HG02623 (cell line): Measurements from ENCODE around the gene CDYL2.
"Not testable (repeated sequence)": the region's sequence is repeated elsewhere in the genome, so short reads cannot be mapped to it uniquely, and the experiment has no call there.

ENCODE experiments used
- ATAC-seq: cut with Tn5 transposase; IDR thresholded peaks from one replicate; pipeline ENCODE4 v1.9.1; 2021; ENCODE audit warnings: moderate library complexity; ENCODE audit not compliant: unreplicated experiment

CDYL2 gene

GRCh38 chr16:80751167-80751566, 53.2 kb downstream of the CDYL2 start:
- no peak for ATAC-seq

GRCh38 chr16:80746231-80746630, 58.2 kb downstream of the CDYL2 start:
- no peak for ATAC-seq

- no peak for ATAC-seq
Measured at GRCh38 chr16:80744856-80745255, 59.5 kb downstream of the CDYL2 start.

DNA sequence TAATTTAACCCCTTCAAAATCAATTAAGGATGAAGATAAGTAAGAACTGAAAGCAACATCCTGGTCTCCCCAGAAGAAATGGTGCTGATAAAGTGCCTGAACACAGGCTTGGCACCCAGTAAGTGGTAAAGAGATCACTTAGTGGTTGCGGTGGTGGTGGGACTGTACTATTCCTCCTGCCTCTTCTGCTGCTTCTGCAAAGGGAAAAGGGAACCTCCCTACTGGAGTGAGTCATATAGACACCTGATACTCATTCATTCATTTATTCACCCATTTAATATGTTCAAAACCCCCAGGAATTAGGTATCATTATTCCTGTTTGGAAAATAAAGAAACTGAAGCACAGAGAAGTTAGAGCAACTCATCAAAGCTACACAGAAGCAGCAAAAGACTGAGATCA, 60.6 kb downstream of the CDYL2 start:
- ATAC-seq: no peak

DNA sequence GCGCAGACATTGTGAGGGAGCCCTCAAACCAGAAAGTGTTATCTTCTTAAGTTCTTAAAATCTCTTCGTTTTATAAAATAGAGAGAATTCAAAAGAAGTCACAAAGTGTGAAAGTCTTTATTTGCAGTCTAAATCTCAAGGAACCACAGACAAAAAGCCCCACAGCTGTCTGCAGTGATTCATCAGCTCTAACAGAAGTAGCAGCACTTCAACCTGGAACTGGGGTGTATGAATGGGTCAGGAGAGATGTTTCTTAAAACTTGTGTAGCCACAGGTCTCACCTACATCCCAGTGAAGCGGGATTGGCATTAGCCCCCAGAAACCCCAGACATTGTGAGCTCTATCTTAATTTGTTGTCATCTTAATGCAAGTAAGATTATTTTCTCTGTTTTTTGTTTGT, 61.1 kb downstream of the CDYL2 start:
- no peak for ATAC-seq

DNA sequence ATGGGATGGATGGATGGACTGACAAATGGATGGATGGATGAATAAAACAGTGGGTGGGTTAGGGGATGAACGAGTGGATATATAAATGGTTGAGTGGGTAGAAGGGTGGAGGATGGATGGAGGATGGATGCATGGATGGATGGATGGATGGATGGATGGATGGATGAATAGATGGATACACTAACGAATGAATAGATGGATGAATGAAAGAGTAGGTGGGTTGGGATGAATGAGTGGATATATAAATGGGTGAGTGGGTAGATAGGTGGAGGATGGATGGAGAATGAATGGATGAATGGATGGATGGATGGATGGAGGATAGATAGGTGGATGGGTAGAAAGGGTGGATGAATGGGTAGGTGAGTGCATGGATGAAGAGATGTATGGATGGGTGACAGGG, 62.1 kb downstream of the CDYL2 start:
- ATAC-seq: no peak

- no peak for ATAC-seq
Measured at GRCh38 chr16:80741724-80742123, 62.7 kb downstream of the CDYL2 start.

DNA sequence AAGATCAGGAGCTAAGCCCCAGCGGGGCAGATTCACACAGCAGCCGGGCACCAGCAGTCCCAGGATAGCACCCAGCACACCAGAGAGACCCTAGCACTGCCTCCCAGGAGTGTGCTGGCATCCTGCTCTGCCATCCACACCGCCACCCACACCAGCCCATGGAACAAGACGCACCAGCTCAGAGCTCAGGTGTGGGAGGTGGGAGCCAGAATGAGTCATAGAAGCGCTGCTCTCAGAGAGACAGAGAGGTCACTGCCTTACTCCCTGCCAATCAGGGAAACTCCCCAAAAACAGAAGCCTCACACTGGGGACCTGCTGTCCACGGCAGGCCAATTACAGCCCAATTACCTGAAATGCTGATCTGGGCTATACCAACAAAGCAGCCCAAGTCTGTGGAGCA, 64.9 kb downstream of the CDYL2 start:
- no peak for ATAC-seq

GRCh38 chr16:80738521-80738920, 65.9 kb downstream of the CDYL2 start:
- ATAC-seq: no peak

- no peak for ATAC-seq
Measured at GRCh38 chr16:80735846-80736245, 68.6 kb downstream of the CDYL2 start.

- no peak for ATAC-seq
Measured at GRCh38 chr16:80733407-80733806, 71.0 kb downstream of the CDYL2 start.

DNA sequence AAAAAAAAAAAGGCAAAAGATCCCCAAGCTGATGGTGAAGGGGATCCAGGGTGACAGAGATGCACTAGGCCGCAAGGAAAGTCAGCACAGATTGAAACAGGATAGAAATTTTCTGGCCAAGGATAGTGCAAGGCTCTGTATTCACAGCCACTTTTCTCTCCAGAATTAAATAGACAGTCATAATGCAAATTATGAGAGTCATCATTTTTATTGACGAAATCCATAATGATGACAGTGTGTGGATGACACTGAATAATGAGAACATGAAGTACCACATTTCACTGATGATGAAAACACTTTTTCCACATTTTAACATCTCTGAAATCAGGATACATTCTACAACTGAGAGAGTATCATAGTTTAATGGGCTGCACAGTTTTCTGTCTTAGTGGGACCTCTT, 72.5 kb downstream of the CDYL2 start:
- no peak for ATAC-seq

- not testable (repeated sequence) for ATAC-seq
Measured at GRCh38 chr16:80727066-80727763, 77.2 kb downstream of the CDYL2 start.

- ATAC-seq: no peak
Measured at GRCh38 chr16:80725566-80726162, 78.7 kb downstream of the CDYL2 start.

- ATAC-seq: no peak
Measured at GRCh38 chr16:80723981-80724380, 80.4 kb downstream of the CDYL2 start.

DNA sequence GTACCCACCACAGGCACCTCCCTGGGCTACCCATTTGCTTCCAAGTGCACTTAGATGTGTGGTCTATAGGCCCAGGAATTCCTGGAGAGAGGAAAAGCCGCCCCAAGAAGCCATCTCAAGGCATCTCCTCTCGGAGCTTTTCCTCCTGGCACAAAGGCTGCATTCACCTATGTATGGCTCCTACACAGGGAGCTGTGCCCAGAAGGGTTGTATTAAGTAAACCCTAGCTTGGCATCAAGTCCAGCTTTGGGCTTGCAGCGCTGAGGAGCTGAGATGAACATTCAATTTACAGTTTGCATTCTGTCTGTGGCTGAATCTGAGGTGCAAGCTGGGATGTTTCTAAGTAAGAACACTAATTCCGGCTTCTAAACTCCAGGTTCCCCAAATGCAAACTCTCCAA, 81.3 kb downstream of the CDYL2 start:
- no peak for ATAC-seq

- ATAC-seq: no peak
Measured at GRCh38 chr16:80720804-80721371, 83.5 kb downstream of the CDYL2 start.

DNA sequence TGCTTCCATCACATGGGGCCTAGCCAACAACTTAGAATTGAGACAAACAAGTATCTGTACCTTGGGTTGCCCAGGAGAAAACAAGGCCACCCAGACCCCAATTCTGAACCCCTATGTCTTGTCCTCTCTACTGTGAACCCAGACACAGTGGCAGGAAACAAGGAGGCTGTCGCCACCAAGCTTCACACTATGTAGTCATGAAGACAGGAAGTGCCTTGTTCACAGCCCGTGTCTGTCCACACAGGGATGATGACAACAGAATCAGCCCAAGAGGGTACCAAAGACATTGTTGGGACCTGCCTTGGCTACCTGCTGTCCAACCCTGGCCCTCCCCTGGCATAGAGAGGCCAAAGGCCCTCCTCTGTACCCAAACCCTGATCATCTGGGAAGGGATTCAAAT, 84.8 kb downstream of the CDYL2 start:
- no peak for ATAC-seq

- ATAC-seq: no peak
Measured at GRCh38 chr16:80718480-80719220, 85.7 kb downstream of the CDYL2 start.

DNA sequence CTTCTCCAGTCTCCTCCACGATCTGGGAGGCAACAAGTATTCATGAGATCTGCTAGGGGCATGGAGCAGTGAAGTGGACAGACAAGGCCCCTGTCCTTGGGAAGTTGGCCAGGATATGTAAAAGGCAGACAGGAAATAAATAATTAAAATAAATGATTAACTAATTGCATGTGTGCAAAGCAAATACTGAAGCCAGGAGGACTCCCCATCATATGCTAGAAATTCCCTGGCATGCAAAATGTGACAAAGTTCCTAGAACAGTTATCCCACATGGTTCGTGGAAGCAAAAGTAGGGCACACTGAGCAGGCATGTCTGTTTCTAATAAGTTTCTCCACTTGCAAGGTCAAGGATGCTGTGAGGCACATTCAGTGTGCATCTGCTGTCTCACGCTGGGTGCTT, 86.8 kb downstream of the CDYL2 start:
- no peak for ATAC-seq

- ATAC-seq: no peak
Measured at GRCh38 chr16:80716564-80717139, 87.7 kb downstream of the CDYL2 start.

- ATAC-seq: no peak
Measured at GRCh38 chr16:80711406-80711805, 93.0 kb downstream of the CDYL2 start.
